ENCODE data around the gene C3orf18.

Gene C3orf18

GRCh38 chr3:50585919-50586762, 18.6 kb upstream of the C3orf18 start:
- H3K27ac ChIP-seq (ENCODE audit: low read length, poor library complexity, severe bottlenecking), result no peak overlapping the region
- peaks cover 2% of the 10 kb centered on the region for H3K4me1 ChIP-seq (ENCODE audit: control insufficient read depth, insufficient read depth, low read depth, low read length)
- no peak overlapping the region for H3K23ac ChIP-seq (ENCODE audit: low read length in 2 of 2)
- no peak overlapping the region for H3K18ac ChIP-seq (ENCODE audit: low read depth in 1 of 2, low read length in 2 of 2)
- H3K36me3 ChIP-seq (ENCODE audit: control insufficient read depth in 1 of 2, insufficient read depth in 2 of 2, low read depth in 1 of 2, low read length in 2 of 2), result peaks cover 11 to 17% of the 10 kb centered on the region in 2 experiments
- H3K27me3 ChIP-seq (ENCODE audit: control insufficient read depth in 1 of 2, insufficient read depth in 1 of 2, low read length in 2 of 2), result no peaks in the 10 kb centered on the region
- no peak overlapping the region for H3K9ac ChIP-seq (ENCODE audit: low read length)
- H3K4me2 ChIP-seq (ENCODE audit: low read length, poor library complexity, severe bottlenecking), result no peak overlapping the region
- no peak overlapping the region for H3K4ac ChIP-seq (ENCODE audit: low read depth in 1 of 2, low read length in 2 of 2)
- H3K9me3 ChIP-seq (ENCODE audit: control insufficient read depth, low read length), result no peaks in the 10 kb centered on the region
- no peak overlapping the region for H2BK15ac ChIP-seq (ENCODE audit: low read depth, poor library complexity, severe bottlenecking)
- no peak overlapping the region for H2AK5ac ChIP-seq (ENCODE audit: low read length, severe bottlenecking)
- no peak overlapping the region for H4K91ac ChIP-seq (ENCODE audit: low read length)
- H3K14ac ChIP-seq (ENCODE audit: low read length in 2 of 2), result no peak overlapping the region
- no peak overlapping the region for H2BK120ac ChIP-seq (ENCODE audit: low read depth, low read length)
- H4K8ac ChIP-seq (ENCODE audit: low read length), result no peak overlapping the region
- H2BK5ac ChIP-seq (ENCODE audit: low read depth, low read length, poor library complexity, severe bottlenecking), result no peak overlapping the region
- no peak overlapping the region for H3K4me3 ChIP-seq (ENCODE audit: insufficient read depth in 1 of 2, low read depth in 1 of 2, low read length in 2 of 2)
- WGBS, result 95% methylated on average over 6 of the region's 6 CpGs
- H2BK12ac ChIP-seq (ENCODE audit: low read length in 2 of 2), result no peak overlapping the region
- no peak overlapping the region for H2AFZ ChIP-seq (ENCODE audit: low read depth, low read length)
- H3K79me1 ChIP-seq (replicated peaks; ENCODE audit: low read length, poor library complexity, severe bottlenecking), result no peaks in the 10 kb centered on the region
- DNase-seq, result no peak

- Histone ChIP-seq H2BK15ac (ENCODE audit: low read depth, poor library complexity, severe bottlenecking) (no peak overlapping the region), H2BK12ac (ENCODE audit: low read length in 2 of 2) (no peak overlapping the region), H3K27ac (ENCODE audit: low read length, poor library complexity, severe bottlenecking) (no peak overlapping the region), H4K91ac (ENCODE audit: low read length) (no peak overlapping the region), H3K23ac (ENCODE audit: low read length in 2 of 2) (no peak overlapping the region), H3K18ac (ENCODE audit: low read depth in 1 of 2, low read length in 2 of 2) (no peak overlapping the region), H3K4me1 (ENCODE audit: control insufficient read depth, insufficient read depth, low read depth, low read length) (no peaks in the 10 kb centered on the region), H3K9ac (ENCODE audit: low read length) (no peak overlapping the region), H3K36me3 (ENCODE audit: control insufficient read depth in 1 of 2, insufficient read depth in 2 of 2, low read depth in 1 of 2, low read length in 2 of 2) (peaks cover 24 to 32% of the 10 kb centered on the region in 2 experiments), H2BK5ac (ENCODE audit: low read depth, low read length, poor library complexity, severe bottlenecking) (no peak overlapping the region), H3K14ac (ENCODE audit: low read length in 2 of 2) (no peak overlapping the region), H2AFZ (ENCODE audit: low read depth, low read length) (no peak overlapping the region), H3K9me3 (ENCODE audit: control insufficient read depth, low read length) (no peaks in the 10 kb centered on the region), H2AK5ac (ENCODE audit: low read length, severe bottlenecking) (no peak overlapping the region), H3K27me3 (ENCODE audit: control insufficient read depth in 1 of 2, insufficient read depth in 1 of 2, low read length in 2 of 2) (no peaks in the 10 kb centered on the region), H4K8ac (ENCODE audit: low read length) (no peak overlapping the region), H3K79me1 (replicated peaks; ENCODE audit: low read length, poor library complexity, severe bottlenecking) (no peaks in the 10 kb centered on the region), H2BK120ac (ENCODE audit: low read depth, low read length) (no peak overlapping the region), H3K4me2 (ENCODE audit: low read length, poor library complexity, severe bottlenecking) (no peak overlapping the region), H3K4ac (ENCODE audit: low read depth in 1 of 2, low read length in 2 of 2) (no peak overlapping the region), H3K4me3 (ENCODE audit: insufficient read depth in 1 of 2, low read depth in 1 of 2, low read length in 2 of 2) (no peak overlapping the region)
- peak; percentile 14 for DNase-seq
- WGBS, result 53% methylated on average over 2 of the region's 2 CpGs
Measured at GRCh38 chr3:50584391-50584790, 16.8 kb upstream of the C3orf18 start.

- H2AFZ ChIP-seq (ENCODE audit: low read depth, low read length), result no peak overlapping the region
- no peaks in the 10 kb centered on the region for H3K79me1 ChIP-seq (replicated peaks; ENCODE audit: low read length, poor library complexity, severe bottlenecking)
- H3K14ac ChIP-seq (ENCODE audit: low read length in 2 of 2), result no peak overlapping the region
- H3K27me3 ChIP-seq (ENCODE audit: control insufficient read depth in 1 of 2, insufficient read depth in 1 of 2, low read length in 2 of 2), result no peaks in the 10 kb centered on the region
- no peak overlapping the region for H3K27ac ChIP-seq (ENCODE audit: low read length, poor library complexity, severe bottlenecking)
- no peak overlapping the region for H2AK5ac ChIP-seq (ENCODE audit: low read length, severe bottlenecking)
- WGBS, result 88% methylated on average over 6 of the region's 6 CpGs
- DNase-seq, result no peak
- no peaks in the 10 kb centered on the region for H3K9me3 ChIP-seq (ENCODE audit: control insufficient read depth, low read length)
- no peak overlapping the region for H2BK120ac ChIP-seq (ENCODE audit: low read depth, low read length)
- H2BK15ac ChIP-seq (ENCODE audit: low read depth, poor library complexity, severe bottlenecking), result no peak overlapping the region
- H2BK12ac ChIP-seq (ENCODE audit: low read length in 2 of 2), result no peak overlapping the region
- no peak overlapping the region for H3K4ac ChIP-seq (ENCODE audit: low read depth in 1 of 2, low read length in 2 of 2)
- H3K4me2 ChIP-seq (ENCODE audit: low read length, poor library complexity, severe bottlenecking), result no peak overlapping the region
- H3K4me3 ChIP-seq (ENCODE audit: insufficient read depth in 1 of 2, low read depth in 1 of 2, low read length in 2 of 2), result no peak overlapping the region
- no peak overlapping the region for H3K18ac ChIP-seq (ENCODE audit: low read depth in 1 of 2, low read length in 2 of 2)
- H4K91ac ChIP-seq (ENCODE audit: low read length), result no peak overlapping the region
- no peak overlapping the region for H4K8ac ChIP-seq (ENCODE audit: low read length)
- no peak overlapping the region for H3K23ac ChIP-seq (ENCODE audit: low read length in 2 of 2)
- peaks cover 24 to 36% of the 10 kb centered on the region in 2 experiments for H3K36me3 ChIP-seq (ENCODE audit: control insufficient read depth in 1 of 2, insufficient read depth in 2 of 2, low read depth in 1 of 2, low read length in 2 of 2)
- H3K9ac ChIP-seq (ENCODE audit: low read length), result no peak overlapping the region
- no peak overlapping the region for H2BK5ac ChIP-seq (ENCODE audit: low read depth, low read length, poor library complexity, severe bottlenecking)
- no peaks in the 10 kb centered on the region for H3K4me1 ChIP-seq (ENCODE audit: control insufficient read depth, insufficient read depth, low read depth, low read length)
Measured at GRCh38 chr3:50583897-50584296, 16.4 kb upstream of the C3orf18 start.

GRCh38 chr3:50582083-50582482, 14.5 kb upstream of the C3orf18 start:
- Histone ChIP-seq H2BK15ac (ENCODE audit: low read depth, poor library complexity, severe bottlenecking) (no peak overlapping the region), H4K91ac (ENCODE audit: low read length) (no peak overlapping the region)

More at GRCh38 chr3:50582083-50582482, 14.5 kb upstream of the C3orf18 start:
- no peak overlapping the region for H3K4ac ChIP-seq (ENCODE audit: low read depth in 1 of 2, low read length in 2 of 2)
- no peaks in the 10 kb centered on the region for H3K79me1 ChIP-seq (replicated peaks; ENCODE audit: low read length, poor library complexity, severe bottlenecking)
- no peaks in the 10 kb centered on the region for H3K27me3 ChIP-seq (ENCODE audit: control insufficient read depth in 1 of 2, insufficient read depth in 1 of 2, low read length in 2 of 2)
- no peak overlapping the region for H3K18ac ChIP-seq (ENCODE audit: low read depth in 1 of 2, low read length in 2 of 2)
- no peak overlapping the region for H2AFZ ChIP-seq (ENCODE audit: low read depth, low read length)
- 85% methylated on average over 8 of the region's 9 CpGs for WGBS
- H3K4me3 ChIP-seq (ENCODE audit: insufficient read depth in 1 of 2, low read depth in 1 of 2, low read length in 2 of 2), result no peak overlapping the region
- no peak overlapping the region for H3K4me2 ChIP-seq (ENCODE audit: low read length, poor library complexity, severe bottlenecking)
- no peaks in the 10 kb centered on the region for H3K9me3 ChIP-seq (ENCODE audit: control insufficient read depth, low read length)
- H2BK5ac ChIP-seq (ENCODE audit: low read depth, low read length, poor library complexity, severe bottlenecking), result no peak overlapping the region
- H3K4me1 ChIP-seq (ENCODE audit: control insufficient read depth, insufficient read depth, low read depth, low read length), result no peaks in the 10 kb centered on the region
- H2BK12ac ChIP-seq (ENCODE audit: low read length in 2 of 2), result no peak overlapping the region
- no peak overlapping the region for H4K8ac ChIP-seq (ENCODE audit: low read length)
- no peak overlapping the region for H3K14ac ChIP-seq (ENCODE audit: low read length in 2 of 2)
- no peak overlapping the region for H3K23ac ChIP-seq (ENCODE audit: low read length in 2 of 2)
- peaks cover 42 to 53% of the 10 kb centered on the region in 2 experiments for H3K36me3 ChIP-seq (ENCODE audit: control insufficient read depth in 1 of 2, insufficient read depth in 2 of 2, low read depth in 1 of 2, low read length in 2 of 2)
- no peak for DNase-seq
- H2BK120ac ChIP-seq (ENCODE audit: low read depth, low read length), result no peak overlapping the region
- H2AK5ac ChIP-seq (ENCODE audit: low read length, severe bottlenecking), result no peak overlapping the region
- H3K27ac ChIP-seq (ENCODE audit: low read length, poor library complexity, severe bottlenecking), result no peak overlapping the region
- no peak overlapping the region for H3K9ac ChIP-seq (ENCODE audit: low read length)
